BLaER1 treated with 17β-estradiol and CSF1 and Interleukin-3, amounts not matched to agents 10 nM and 100 nM (cell line): ENCODE measurements around the gene PNKP.
A peak's percentile ranks its signal among the peaks of the same experiment; 100 is the strongest.

Experiments used
- H3K27ac ChIP-seq, 11 experiments: shearing (Covaris generic); formaldehyde crosslinking; 2 replicates each; pipeline ENCODE4 v1.8.1; 2022
- H3K27me3 ChIP-seq, 11 experiments: shearing (Covaris generic); formaldehyde crosslinking; 2 replicates each; pipeline ENCODE4 v1.8.1; 2022
- H3K36me3 ChIP-seq, 11 experiments: shearing (Covaris generic); formaldehyde crosslinking; 2 replicates each; pipeline ENCODE4 v1.8.1; 2022
- H3K4me1 ChIP-seq, 10 experiments: shearing (Covaris generic); formaldehyde crosslinking; 2 replicates each; pipeline ENCODE4 v1.8.1; 2022
- H3K4me2 ChIP-seq, 11 experiments: shearing (Covaris generic); formaldehyde crosslinking; 2 replicates each; pipeline ENCODE4 v1.8.1; 2022
- H3K4me3 ChIP-seq, 10 experiments: shearing (Covaris generic); formaldehyde crosslinking; 2 replicates each; pipeline ENCODE4 v1.8.1; 2022
- H3K9ac ChIP-seq, 11 experiments: shearing (Covaris generic); formaldehyde crosslinking; 2 replicates each; pipeline ENCODE4 v1.8.1; 2022
- H3K9me3 ChIP-seq, 11 experiments: shearing (Covaris generic); formaldehyde crosslinking; replicated peaks in 1 of 11; 2 replicates each; pipeline ENCODE4 v1.8.1; 2022
- H4K20me1 ChIP-seq, 11 experiments: shearing (Covaris generic); formaldehyde crosslinking; 2 replicates each; pipeline ENCODE4 v1.8.1; 2022
- Cebpa-rat ChIP-seq, 11 experiments: shearing (Covaris generic); IDR thresholded peaks; 2 replicates each; pipeline ENCODE4 v1.8.1; 2022

Gene PNKP

GRCh38 chr19:49876422-49877019, 9.1 kb upstream of the PNKP start:
- H3K4me1 ChIP-seq, result peaks cover 28 to 76% (median 47%) of the 10 kb centered on the region in 10 experiments
- peaks cover 14 to 53% (median 25%) of the 10 kb centered on the region in 11 experiments; a peak in 21 of 22 replicates for H3K36me3 ChIP-seq
- H3K27ac ChIP-seq, result peak overlapping the region; percentile 92 to 99 (median 98)

DNA sequence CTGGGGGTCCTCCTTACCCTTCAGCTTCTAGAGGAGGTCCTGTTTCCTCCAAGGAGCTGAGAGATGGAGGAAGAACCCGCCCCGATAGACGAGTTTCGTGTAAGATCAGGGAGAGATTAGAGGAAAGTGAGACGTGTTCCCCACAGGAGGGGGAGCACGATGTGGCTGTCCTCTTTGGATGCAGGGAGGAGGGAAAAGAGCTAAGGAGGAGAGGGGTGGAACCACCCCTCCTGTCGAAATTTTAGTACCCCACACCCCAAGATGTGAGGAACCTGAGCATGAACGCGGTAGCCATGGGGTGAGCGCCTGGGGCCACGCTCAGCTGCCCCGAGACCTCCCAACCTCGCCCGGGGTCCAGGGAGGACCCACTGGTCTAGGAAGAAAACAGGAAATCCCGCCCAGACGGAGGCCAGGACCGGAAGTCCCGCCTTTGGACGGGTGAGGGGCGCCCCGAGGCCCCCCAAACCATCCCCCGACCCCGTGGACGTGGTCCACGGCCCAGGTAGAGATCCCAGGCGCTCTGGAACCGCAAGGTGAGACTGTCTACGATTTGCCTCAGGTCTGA, 8.6 kb upstream of the PNKP start:
- Histone ChIP-seq H3K27ac (peak overlapping the region; percentile 92 to 99 (median 98)), H3K9ac (peak overlapping the region; percentile 93 to 98 (median 97)), H3K36me3 (peaks cover 9 to 53% (median 25%) of the 10 kb centered on the region in 11 experiments), H3K4me1 (peaks cover 28 to 78% (median 51%) of the 10 kb centered on the region in 10 experiments), H3K4me3 (peak overlapping the region; percentile 80 to 99 (median 90)), H3K9me3 (no peaks in the 10 kb centered on the region), H3K4me2 (peak overlapping the region; percentile 77 to 99 (median 97)), H4K20me1 (peaks cover 0 to under 1% (median 0%) of the 10 kb centered on the region in 11 experiments; a peak in 1 of 22 replicates), H3K27me3 (no peaks in the 10 kb centered on the region)
- no peak for TF ChIP-seq Cebpa-rat (IDR thresholded peaks at IDR 0.05)

More at GRCh38 chr19:49876422-49877019, 9.1 kb upstream of the PNKP start:
- Histone ChIP-seq H3K4me2 (peak overlapping the region; percentile 83 to 99 (median 97)), H3K27me3 (no peaks in the 10 kb centered on the region), H3K9me3 (no peaks in the 10 kb centered on the region), H3K4me3 (peak overlapping the region; percentile 80 to 99 (median 90)), H4K20me1 (peaks cover 0 to 5% (median 0%) of the 10 kb centered on the region in 11 experiments; a peak in 1 of 22 replicates), H3K9ac (peak overlapping the region; percentile 93 to 98 (median 97))
- peak in 2 of 11 experiments; percentile 34 to 48; a peak in 1 of 22 replicates for TF ChIP-seq Cebpa-rat (IDR thresholded peaks at IDR 0.05)

DNA sequence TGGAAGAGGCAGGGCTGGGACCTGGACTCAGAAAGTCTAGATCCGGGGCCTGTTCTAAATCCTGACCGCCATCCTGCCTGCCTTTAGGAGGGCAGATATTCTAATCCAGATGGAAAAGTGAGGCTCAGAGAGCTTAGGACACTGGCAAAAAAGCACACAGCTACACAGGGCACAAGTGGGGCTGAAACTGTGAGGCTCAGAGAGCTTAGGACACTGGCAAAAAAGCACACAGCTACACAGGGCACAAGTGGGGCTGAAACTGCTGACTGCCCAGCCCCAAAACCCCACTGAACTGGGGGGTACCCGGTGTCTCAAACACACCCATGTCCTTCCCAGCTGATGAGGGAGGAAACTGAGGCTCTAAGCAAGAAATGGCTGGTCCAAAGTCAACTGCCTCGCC, 7.8 kb upstream of the PNKP start:
- H4K20me1 ChIP-seq, result no peaks in the 10 kb centered on the region; a peak in 1 of 22 replicates
- peaks cover 35 to 78% (median 55%) of the 10 kb centered on the region in 10 experiments for H3K4me1 ChIP-seq
- peak overlapping the region; percentile 92 to 99 (median 98) for H3K27ac ChIP-seq
- peak overlapping the region; percentile 80 to 99 (median 90); a peak in 19 of 20 replicates for H3K4me3 ChIP-seq
- H3K9me3 ChIP-seq, result no peaks in the 10 kb centered on the region
- H3K9ac ChIP-seq, result peak overlapping the region; percentile 93 to 98 (median 97)
- peak overlapping the region; percentile 77 to 99 (median 97) for H3K4me2 ChIP-seq
- H3K27me3 ChIP-seq, result no peaks in the 10 kb centered on the region
- no peak for TF ChIP-seq Cebpa-rat (IDR thresholded peaks at IDR 0.05)
- peaks cover 2 to 47% (median 21%) of the 10 kb centered on the region in 11 experiments for H3K36me3 ChIP-seq

GRCh38 chr19:49874503-49875157, 7.3 kb upstream of the PNKP start:
- Histone ChIP-seq H3K4me2 (peak overlapping the region; percentile 77 to 99 (median 97); a peak in 20 of 22 replicates), H3K36me3 (peaks cover 0 to 42% (median 18%) of the 10 kb centered on the region in 11 experiments; a peak in 15 of 22 replicates), H3K9me3 (no peaks in the 10 kb centered on the region), H3K27ac (peak overlapping the region in 7 of 11 experiments; percentile 95 to 99 (median 98); a peak in 12 of 22 replicates), H3K4me3 (peak overlapping the region in 4 of 10 experiments; percentile 86 to 94 (median 90); a peak in 8 of 20 replicates), H3K27me3 (no peaks in the 10 kb centered on the region), H3K9ac (peak overlapping the region; percentile 93 to 98 (median 97); a peak in 20 of 22 replicates), H4K20me1 (no peaks in the 10 kb centered on the region; a peak in 1 of 22 replicates), H3K4me1 (peaks cover 40 to 77% (median 59%) of the 10 kb centered on the region in 10 experiments)
- no peak for TF ChIP-seq Cebpa-rat (IDR thresholded peaks at IDR 0.05)

- Histone ChIP-seq H3K4me2 (peak overlapping the region in 3 of 11 experiments; percentile 12 to 99 (median 99); a peak in 4 of 22 replicates), H3K4me3 (no peak overlapping the region), H4K20me1 (no peaks in the 10 kb centered on the region; a peak in 1 of 22 replicates), H3K4me1 (peaks cover 37 to 73% (median 56%) of the 10 kb centered on the region in 10 experiments), H3K27ac (peak overlapping the region in 6 of 11 experiments; percentile 7 to 99 (median 30); a peak in 7 of 22 replicates), H3K9ac (peak overlapping the region; percentile 14 to 98 (median 96); a peak in 15 of 22 replicates), H3K27me3 (no peaks in the 10 kb centered on the region), H3K36me3 (peaks cover 0 to 40% (median 13%) of the 10 kb centered on the region in 11 experiments; a peak in 13 of 22 replicates), H3K9me3 (no peaks in the 10 kb centered on the region)
- TF ChIP-seq Cebpa-rat (IDR thresholded peaks at IDR 0.05), result no peak
Measured at GRCh38 chr19:49873834-49874233, 6.5 kb upstream of the PNKP start.

DNA sequence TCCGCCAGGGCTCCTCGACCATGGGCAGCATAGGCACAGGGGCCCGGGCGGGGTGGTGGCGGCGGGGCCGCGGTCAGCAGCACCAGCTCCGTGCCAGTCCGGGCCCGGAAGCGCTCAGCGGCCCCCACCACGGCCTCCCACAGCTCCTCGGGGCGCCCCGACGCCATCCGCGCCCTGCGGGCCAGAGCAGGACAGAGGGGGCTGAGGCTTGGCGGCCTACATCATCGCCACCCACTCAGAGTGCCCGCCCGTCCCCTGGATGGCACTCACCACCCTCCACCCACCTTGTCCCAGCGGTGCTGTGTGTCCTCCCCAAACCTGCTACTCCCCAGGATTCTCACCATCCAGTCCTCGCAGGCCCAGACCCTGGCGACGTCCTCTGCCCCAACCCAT, 5.7 kb upstream of the PNKP start:
- Histone ChIP-seq H3K4me1 (peaks cover 37 to 73% (median 56%) of the 10 kb centered on the region in 10 experiments), H3K9ac (peak overlapping the region in 10 of 11 experiments; percentile 14 to 98 (median 94); a peak in 10 of 22 replicates), H4K20me1 (no peaks in the 10 kb centered on the region; a peak in 1 of 22 replicates), H3K4me2 (peak overlapping the region in 1 of 11 experiments; percentile 99; a peak in 1 of 22 replicates), H3K27me3 (no peaks in the 10 kb centered on the region), H3K36me3 (peaks cover 0 to 40% (median 13%) of the 10 kb centered on the region in 11 experiments; a peak in 13 of 22 replicates), H3K4me3 (no peak overlapping the region), H3K27ac (peak overlapping the region in 3 of 11 experiments; percentile 6 to 34 (median 15); a peak in 3 of 22 replicates), H3K9me3 (no peaks in the 10 kb centered on the region)
- TF ChIP-seq Cebpa-rat (IDR thresholded peaks at IDR 0.05), result no peak

DNA sequence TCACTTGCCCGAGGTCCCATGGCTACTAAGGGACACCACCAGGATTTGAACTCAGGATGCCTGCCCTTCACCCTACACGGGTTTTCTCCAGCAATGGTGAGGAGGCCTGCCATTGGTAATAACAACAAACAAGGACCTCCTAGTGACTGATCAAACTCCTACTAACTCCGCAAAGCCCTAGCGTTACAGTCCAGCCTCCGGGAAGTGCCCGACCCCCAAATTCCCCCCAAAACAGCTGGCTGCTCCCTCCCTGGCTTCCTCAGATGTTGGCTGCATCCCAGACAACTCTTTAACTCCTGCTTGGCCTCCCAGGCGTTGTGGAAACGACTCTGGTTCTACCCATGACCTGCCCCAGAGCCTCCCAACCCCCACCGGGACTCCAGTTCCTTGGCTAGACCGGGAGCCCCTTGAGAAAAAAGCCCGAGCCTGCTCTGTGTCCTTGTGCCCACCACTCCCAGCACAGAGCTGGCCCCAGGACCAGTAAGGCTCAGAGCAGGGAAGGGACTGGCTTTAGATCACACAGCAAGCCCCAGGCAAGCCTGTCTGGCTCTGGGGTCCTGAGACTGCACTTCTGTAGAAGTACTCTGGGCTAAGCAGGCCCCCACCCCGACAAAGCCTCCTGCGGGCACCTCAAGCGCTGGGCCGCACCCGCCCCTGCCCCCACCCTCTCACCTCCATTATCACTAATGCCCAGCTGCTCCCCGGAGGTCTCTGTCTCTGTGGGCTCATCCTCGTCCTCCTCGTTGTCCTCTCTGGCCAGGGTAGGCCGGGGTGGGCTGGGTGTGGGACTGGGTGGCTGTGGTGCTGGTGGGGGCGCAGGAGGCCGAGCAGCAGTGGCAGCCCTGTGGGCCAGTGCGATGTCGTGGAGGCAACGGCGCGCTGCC, 5.1 kb upstream of the PNKP start:
- Histone ChIP-seq H3K27ac (peak overlapping the region in 7 of 11 experiments; percentile 7 to 52 (median 11); a peak in 10 of 22 replicates), H3K4me1 (peaks cover 40 to 77% (median 60%) of the 10 kb centered on the region in 10 experiments), H3K9ac (peak overlapping the region in 9 of 11 experiments; percentile 18 to 98 (median 34); a peak in 14 of 22 replicates), H3K9me3 (no peaks in the 10 kb centered on the region), H4K20me1 (no peaks in the 10 kb centered on the region; a peak in 1 of 22 replicates), H3K27me3 (no peaks in the 10 kb centered on the region), H3K36me3 (peaks cover 0 to 40% (median 13%) of the 10 kb centered on the region in 11 experiments; a peak in 13 of 22 replicates), H3K4me3 (no peak overlapping the region), H3K4me2 (peak overlapping the region in 5 of 11 experiments; percentile 52 to 99 (median 90); a peak in 9 of 22 replicates)
- TF ChIP-seq Cebpa-rat (IDR thresholded peaks at IDR 0.05), result no peak
